ENCODE measurements around the gene CHURC1.

DNA sequence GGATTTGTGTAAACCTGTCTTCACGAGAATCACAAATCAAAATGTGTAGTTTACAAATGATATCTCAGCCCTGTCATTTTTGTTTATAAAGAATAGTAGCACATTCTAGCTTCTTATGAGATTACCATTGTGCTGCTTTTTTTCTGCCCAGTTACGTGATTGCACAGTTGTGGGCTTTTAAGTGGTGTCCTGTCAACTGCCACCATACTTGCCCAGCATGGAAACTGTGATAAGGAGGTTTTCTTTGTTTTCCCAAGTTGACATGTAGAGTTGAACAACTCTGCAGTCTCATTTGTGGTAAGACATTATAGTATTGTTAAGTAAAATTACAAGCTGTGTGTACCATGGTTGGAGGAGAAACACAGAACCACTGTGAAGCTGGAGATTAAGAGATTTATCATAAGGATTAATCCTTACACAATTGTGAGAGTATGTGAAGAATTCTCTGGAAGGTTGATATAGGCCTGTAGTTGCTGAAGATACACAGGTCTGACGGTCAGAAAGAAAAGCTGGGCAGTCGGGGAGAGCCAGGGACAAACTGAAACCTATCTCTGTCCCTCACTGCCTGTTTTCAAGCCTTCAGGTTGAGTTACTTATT, 12.2 kb downstream of the CHURC1 start:
- TF ChIP-seq, protein P1, sequence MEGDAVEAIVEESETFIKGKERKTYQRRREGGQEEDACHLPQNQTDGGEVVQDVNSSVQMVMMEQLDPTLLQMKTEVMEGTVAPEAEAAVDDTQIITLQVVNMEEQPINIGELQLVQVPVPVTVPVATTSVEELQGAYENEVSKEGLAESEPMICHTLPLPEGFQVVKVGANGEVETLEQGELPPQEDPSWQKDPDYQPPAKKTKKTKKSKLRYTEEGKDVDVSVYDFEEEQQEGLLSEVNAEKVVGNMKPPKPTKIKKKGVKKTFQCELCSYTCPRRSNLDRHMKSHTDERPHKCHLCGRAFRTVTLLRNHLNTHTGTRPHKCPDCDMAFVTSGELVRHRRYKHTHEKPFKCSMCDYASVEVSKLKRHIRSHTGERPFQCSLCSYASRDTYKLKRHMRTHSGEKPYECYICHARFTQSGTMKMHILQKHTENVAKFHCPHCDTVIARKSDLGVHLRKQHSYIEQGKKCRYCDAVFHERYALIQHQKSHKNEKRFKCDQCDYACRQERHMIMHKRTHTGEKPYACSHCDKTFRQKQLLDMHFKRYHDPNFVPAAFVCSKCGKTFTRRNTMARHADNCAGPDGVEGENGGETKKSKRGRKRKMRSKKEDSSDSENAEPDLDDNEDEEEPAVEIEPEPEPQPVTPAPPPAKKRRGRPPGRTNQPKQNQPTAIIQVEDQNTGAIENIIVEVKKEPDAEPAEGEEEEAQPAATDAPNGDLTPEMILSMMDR (IDR thresholded peaks at IDR 0.05; ENCODE audit: poor library complexity) = no peak
- TF ChIP-seq EZH2phosphoT487 (IDR thresholded peaks at IDR 0.05; ENCODE audit: low read depth, severe bottlenecking, unreplicated experiment) = no peak
- no peak for TF ChIP-seq EZH2 (IDR thresholded peaks at IDR 0.05; ENCODE audit: borderline replicate concordance)
